NCI-H1105 (cell line): ENCODE measurements around the gene FAM131C.
"Not testable (repeated sequence)": the region's sequence is repeated elsewhere in the genome, so short reads cannot be mapped to it uniquely, and the experiment has no call there.

Experiments
- DNase-seq: peaks from one replicate; lab custom pipeline; 2025; lab: John Stamatoyannopoulos, UW

The FAM131C gene, protein sequence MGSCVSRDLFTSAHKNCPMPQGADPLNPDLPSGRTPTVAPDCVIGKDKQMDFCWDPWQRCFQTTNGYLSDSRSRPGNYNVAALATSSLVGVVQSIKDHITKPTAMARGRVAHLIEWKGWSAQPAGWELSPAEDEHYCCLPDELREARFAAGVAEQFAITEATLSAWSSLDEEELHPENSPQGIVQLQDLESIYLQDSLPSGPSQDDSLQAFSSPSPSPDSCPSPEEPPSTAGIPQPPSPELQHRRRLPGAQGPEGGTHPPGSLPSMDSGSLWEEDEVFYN

DNA sequence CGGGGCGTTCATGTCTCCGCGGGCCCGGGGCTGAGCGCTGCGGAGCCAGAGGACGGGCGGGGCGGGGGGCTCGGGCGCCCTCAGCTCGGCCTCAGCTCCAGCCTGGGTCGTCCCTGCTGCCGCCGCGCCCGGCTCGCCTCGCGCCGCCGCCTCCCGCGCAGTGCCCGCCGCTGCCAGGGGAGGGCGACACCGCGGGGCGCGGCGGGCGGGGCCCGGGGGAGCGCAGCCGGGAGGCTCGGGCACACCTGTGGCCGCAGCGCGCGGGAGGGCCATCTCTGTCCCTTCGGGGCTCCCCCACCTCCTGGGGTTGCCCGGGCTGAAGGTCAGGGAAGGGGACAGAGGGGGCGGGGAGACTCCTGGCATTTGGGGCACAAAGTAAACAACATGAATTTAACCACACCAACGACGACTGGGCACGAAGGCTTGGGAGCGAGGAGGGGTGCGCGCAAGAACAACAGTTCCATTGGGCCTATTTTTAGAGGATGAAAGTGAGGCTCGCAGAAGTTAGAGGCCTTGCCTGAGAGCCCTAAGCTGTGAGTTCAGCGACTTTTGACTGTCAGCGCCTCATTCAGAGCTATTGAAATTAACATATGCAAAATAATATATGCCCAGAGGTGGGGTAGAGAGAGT lies at the start of gene FAM131C:
TSS of gene FAM131C (minus strand) at position 162 of the 630 bp plus-strand sequence. CDS start 209 bp downstream, outside the sequence.
- DNase-seq = peak; percentile 25

DNA sequence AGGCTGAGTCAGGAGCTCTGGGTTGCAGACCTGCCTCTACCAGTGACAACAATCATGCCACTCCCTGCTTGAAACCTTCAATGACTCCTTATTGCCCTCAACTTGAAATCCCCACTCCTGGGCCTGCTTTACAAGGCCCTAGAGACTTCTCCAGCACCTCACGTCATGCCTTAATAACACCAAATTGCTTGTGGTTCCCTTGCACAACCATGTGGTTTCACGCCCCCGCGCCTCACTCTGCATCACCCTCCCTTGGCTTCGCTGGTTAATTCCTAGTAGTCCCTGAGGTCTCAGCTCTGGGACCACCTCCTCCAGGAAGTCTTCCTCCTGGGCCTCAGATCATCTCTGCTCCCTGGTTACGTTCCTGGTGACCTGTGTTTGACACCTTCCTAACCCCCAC lies 49.5 kb upstream of the FAM131C start:
- no peak for DNase-seq

DNA sequence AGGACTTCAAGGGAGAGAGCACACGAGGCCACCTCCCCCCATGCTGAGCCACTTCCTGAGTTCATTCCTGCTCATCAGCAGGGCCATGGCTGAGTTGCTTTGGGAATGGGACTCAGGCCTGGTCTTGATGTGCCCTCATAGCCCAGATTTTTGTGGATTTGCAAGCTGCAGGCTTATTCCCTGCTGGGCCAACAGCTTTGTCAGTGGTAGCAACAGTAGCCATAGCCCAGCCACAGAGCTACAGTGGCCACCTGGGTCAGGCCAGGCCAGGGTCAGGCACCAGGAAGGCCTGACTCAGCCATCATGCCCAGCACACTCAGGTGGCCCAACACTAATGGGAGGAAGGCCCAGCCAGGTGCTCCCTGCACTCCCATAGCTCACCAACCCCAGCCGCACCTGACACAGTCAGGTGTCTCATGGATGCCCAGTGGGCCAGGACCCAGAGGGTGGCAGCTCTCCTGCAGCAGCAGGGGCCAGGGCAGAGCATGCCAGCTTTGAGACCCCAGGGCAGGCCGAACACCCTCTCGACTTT lies 49.0 kb upstream of the FAM131C start:
- DNase-seq = no peak

DNA sequence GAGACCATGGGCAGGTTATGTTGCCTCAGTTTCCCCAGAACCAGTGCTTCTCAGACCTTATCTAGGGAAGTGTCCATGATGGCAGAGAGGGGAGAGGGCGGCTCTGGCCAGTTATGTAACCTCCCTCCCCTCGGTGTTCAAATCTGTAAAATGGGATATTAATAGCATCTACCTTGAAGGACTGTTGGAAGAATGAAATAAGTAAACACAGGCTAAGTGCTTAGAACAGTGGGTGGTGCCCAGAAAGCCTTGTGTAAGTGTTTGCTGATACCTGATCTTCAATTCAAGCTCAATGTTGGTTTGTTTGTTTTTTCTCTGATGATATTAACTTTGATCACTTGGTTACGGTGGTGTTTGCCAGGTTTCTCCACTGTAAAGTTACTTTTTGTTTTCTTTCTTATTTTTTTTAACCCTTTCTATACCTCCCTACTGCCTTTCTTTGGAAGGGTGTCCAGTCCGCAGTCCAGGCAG lies 47.5 kb upstream of the FAM131C start:
- peak; percentile 11 for DNase-seq

DNA sequence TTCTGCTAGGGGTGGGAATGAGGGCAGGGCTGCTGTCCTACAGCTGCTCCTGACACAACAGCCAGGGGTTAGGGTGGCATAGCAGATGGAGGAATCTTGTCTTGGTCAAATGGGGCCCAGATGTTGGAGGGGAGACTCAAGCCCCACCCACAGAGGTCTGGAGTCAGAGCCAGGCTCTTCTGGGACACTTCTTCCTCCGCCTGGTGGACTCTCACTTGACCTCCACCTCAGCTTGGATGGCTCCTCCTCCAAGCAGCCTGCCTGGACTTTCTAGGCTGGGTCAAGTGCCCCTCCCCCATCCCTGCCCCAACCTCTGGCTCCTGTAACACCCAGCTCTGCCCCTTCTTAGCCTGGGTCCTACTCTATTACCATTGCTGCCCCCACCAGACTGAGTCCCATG lies 47.0 kb upstream of the FAM131C start:
- no peak for DNase-seq

DNA sequence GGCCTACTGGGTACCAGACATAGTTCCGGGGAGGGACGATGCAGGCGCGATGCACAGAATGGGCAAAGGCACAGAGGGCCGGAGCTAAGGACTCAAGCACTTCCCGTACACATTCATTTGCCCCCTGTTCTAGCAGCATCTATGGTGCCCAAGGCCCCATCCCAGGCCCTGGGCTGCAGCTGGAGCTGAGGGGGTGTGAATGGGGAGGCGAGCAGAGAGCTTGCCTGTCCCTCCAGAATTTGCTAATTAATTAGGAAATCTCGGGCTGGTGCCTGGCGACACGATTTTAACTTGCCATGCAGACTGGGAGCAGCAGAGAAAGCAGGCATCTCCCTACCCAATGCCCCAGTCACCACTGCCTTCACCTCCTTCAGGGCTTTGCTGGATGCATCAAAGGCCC lies 46.5 kb upstream of the FAM131C start:
- DNase-seq = no peak

DNA sequence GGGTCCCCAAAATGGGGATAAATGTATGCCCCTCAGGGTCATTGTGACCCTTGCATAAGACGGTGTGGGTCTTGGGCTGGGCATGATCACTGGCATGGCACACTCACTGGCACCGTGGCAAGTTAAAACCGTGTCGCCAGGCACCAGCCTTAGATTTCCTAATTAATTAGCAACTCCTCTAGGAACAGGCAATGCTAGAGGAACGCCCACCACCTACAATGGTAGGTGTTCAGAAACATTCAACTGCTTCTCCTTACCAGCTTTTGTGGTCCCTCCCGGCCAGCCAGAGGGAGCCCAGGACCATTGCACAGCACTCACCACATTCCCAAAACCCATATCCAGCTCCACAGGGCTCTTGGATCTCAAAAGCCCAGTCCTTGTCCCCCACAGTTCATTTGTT lies 46.1 kb upstream of the FAM131C start:
- no peak for DNase-seq

DNA sequence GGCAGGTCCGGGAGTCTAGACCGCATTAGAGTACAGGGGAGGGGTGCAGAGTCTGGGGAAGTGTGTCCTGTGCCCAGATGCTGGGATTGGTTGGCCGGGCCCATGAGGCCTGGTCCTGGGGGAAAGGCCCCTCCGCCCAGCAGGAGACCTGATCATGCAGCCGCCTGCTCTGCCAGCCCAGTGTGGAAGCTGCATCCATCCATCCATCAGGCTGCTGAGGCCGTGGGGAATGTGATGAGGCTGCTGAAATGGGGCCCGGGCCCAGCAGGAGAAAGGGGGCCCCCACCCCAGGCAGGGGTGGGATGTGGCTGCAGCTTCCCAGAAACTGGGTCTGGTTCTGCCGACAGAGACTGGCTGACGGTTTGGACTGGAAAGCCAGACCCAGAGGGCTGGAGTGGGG lies 45.3 kb upstream of the FAM131C start:
- DNase-seq = no peak

DNA sequence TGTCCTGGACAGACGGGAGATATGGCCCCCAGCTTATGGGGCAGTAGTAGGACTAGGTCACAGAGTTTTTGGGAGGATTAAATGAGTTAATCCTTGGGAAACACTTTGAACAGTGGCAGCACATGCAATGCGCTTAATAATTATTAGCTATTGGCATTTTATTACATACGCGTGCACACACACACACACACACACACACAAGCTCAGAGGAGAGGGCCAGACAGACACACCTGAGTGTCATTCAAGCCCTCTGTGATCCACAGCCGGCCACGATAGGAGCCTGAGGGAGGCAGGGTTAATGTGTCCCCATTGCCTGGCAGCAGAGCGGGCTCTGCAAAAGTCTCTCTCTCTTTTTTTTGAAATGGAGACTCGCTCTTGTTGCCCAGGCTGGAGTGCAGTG lies 44.5 kb upstream of the FAM131C start:
- no peak for DNase-seq

DNA sequence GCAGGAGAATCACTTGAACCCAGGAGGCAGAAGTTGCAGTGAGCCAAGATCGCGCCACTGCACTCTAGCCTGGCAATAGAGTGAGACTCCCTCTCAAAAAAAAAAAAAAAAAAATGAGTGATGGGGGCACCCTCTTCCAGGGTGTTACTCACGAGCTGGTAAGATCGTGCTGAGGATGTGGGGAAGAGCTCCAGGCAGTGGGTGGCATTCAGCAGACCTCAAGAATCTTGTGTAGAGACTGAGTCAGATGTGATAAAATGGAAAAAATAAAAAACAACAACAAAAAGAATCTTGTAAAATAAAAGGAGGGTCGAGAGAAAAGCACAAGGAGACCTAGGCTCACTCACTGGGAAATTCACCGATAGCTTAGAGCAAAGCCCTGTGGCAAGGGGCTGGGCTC lies 43.9 kb upstream of the FAM131C start:
- DNase-seq = no peak

DNA sequence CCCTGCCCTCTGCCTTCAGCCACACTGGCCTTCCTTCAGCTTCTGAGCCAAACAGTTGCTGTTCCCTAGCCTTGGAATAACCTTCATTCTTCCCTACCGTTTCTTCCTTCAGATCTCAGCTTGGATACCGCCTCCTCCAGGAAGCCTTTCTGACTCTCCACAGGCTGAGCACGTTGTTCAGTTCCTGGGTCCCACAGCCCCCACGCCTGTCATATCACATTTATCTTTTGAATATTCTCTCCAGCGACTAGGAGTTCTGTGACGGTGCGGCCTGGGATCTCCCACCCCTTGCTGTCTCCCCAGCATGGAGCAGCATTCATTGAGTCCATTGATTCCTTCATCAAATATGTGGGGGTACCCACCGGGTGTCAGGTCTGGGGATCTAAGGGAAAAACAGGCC lies 43.2 kb upstream of the FAM131C start:
- DNase-seq = no peak

DNA sequence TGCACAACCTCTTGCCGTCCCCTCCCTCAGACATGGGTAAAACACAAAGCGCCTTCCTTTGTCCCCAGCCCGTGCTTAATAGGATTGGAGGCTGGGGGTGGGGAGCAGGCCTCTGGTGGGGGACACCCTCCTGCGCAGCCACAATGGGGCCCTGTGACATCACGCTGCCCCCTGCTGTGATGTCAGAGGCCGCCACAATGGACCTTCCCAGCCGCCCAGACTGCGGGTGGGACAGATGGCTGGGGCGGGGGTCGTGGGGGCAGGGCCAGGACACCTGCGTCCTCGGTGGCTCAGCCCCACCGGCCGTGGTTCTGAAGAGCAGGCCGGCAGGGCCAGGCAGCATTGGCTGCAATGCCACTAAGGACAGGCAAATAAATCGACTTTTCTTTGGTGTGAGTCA lies 42.6 kb upstream of the FAM131C start:
- no peak for DNase-seq

DNA sequence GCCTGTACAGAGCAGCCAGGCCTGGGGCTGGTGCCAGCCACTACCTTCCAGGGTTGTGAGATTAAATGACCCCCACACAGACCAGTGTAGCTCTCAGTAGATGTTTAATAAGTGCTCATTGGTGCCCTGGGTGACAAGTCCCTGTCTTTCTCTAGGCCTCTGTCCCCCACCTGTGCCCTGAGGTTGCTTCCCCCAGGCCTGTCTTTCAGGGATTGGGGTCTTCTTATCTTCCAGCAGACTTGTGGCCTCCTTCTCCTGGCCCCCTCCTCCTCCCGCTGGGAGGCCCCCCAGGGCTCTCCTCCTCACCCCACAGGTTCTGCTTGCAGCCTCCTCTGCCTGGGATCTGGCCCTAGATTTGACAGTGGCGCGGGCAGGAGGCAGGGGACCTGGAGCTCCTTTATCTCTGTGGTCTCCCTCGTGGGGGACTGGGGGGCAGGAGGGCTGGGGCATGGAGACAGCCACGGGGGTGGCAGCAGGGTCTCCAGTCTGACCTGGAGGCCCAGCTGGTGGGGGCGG lies 42.1 kb upstream of the FAM131C start:
- DNase-seq = no peak

DNA sequence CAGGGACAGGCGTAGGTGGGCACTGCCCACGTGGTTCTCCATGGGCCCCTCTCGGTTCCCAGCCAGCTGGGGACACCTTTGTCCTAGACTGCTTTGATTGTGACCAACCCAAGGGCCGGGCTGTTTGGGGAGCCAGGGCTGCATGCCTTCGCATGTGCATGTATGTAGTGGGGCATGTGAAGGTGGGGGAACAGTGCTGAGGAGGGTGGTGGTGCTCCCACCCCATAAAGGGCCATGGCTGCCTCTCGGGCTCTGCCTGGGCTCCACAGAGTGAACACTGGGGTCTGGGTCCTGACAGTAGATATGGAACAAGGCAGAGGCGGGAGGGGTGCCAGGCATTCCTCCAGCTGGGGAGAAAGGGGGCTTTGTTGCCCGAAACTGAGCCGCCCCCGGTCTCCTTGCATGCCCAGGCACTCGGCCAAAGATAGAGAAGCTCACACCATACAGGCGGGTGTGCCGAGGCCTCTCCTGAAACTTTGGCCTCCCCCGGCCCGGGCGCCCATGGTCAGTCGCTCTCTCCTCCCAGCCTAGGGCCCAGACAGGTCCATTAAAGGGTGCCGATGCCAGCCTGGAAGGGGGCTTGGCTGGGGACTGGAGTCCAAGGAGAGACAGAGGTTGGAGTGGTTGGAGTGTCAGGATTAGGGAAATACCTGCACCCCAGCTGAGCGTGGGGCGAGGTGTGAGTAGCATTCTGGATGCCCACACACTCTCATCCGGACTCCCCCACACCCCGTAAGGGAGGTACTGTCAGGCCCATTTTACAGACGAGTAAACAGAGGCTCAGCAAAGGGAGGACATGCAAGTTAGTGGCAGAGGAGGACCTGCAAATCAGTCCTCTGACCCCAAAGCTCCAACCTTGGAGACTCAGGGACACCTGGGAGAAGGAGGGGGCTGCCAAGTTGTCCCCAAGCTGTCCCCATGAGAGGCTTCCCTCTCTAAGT lies 41.3 kb upstream of the FAM131C start:
- no peak for DNase-seq

DNA sequence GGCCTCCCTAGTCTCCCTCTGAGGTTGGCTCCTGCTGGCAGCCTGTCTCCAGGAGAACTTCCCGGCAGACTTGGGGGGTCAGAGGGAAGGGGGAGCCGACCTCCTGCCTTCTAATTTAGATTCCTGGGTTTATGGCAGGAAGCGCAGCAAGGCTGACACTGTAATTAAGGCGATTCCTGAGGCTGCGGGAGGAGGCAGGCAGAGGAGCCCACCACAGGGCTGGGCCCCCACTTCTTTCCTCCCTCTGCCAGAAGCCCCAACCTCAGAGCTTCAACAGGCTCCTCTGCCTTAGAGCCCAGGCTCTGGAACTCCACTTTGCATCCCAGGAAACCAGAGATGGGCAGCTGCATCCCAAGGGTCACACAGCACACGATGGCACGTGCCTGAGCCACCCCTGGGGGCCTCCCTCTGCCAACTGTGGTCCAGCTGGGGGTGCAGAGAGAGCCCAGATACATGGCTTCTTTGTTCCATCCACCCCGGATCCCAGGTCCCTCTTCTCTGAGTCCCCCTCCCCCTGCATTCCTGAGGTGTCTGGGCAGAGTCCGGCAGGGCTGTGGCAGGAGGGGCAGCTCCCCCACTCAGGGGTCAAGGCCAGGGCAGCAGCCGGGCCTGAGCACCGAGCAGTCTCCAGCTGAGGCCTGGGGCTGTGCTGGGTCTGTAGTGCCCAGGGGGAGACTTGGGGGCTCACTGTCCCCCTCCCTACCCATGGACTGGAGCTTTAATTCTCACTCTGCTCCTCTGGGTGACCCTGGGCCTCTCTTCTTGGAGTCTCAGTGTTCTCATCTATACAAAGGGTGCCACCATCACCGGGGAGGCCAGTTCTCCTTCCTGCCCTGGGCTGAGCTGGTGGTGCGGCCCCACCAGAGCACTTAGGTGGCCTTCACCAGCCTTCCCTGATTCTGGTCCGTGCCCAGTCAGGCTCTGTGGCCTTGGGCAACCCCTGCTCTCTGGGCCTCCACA lies 39.4 kb upstream of the FAM131C start:
- no peak for DNase-seq

DNA sequence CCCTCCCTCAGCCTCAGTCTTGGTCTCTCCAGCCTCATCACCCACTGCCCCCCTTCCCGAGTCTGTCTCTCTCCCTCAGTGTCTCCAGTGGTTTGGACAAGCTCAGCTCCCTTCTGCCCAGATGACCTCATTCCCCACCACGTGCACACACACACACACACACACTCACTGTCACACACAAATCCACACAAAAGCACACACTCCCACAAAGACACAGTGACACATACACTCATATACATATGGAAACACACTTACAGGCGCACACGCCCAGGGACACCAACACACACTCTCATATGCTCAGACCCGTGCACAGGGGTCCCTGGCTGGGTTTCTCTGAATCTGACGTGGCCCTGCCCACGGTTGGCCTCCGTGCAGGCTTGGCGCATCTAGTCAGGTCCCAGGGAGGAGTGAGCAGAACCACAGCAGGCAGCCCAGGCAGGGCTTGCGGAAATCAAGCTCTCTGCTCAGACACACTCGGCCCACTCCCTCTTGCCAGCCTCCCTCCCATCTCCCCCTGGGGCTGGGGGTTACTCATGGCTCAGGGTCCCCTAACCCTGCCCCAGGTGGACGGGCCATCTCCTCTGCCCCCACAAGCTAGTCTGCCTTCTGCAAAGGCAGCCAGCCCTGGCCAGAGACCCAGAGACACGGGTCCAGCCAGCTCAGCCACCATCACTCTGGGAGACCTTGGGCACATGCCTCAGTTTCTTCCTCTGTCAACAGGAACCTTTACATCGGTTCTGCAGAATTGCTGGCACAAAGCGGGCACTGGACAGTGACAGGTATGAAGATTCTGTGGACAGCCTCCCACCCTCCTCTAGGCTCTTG lies 38.5 kb upstream of the FAM131C start:
- DNase-seq = no peak

DNA sequence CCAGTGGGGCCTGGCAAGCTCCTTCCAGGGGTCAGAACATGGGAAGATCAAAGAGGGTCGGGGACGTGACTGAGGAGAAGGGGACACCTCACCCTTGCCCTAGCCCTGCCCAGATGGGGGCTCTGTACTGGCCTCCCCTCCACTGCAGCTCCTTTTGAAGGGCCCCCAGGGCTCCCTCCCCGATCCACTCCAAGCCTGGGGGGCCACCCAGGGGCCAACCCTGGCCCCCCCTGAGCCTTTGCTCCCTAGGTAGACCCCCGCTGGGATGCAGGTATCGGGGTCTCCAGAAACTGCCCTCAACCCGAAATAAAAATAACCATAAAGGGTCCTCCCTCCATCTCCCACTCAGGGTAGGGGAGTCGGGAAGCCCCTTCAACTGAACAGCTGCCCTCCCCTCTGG lies 37.4 kb upstream of the FAM131C start:
- no peak for DNase-seq

DNA sequence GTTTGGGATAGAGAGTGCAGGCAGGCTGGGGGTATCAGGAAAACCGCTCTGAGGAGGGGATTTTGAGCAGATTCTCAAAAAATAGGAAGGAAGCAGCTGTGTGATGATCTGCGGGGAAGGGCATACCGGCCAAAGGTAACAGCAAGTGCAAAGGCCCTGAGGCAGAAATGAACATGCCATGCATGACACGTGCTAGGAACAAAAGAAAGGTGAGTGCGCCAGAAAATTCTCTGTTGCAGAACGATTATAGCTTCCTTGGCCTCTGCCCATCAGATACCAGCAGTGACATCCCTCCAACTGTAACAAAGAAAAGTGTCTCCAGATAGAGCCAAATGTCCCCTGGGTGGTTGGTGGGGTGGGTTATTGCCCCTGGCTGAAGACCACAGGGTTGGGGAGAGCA lies 37.0 kb upstream of the FAM131C start:
- no peak for DNase-seq

DNA sequence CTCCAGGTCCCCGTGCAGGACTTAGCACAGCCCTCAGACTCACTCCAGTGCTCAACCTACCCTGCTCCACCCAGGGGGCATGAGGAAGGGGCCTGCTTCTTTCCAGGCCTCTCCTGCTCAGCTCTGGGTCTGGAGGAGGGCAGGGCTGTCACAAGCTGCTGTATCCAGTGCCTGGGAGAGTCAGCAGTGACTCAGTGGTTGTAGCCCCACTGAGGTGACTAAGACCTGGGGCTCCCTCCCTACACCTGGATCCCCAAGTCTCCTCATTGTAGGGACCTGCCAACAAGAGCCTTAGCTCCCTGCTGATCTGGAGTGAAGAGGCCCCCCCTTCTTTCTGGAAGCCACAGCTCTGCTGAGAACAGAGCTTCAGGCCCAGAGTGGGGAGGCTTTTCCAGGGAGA lies 36.1 kb upstream of the FAM131C start:
- DNase-seq = no peak

DNA sequence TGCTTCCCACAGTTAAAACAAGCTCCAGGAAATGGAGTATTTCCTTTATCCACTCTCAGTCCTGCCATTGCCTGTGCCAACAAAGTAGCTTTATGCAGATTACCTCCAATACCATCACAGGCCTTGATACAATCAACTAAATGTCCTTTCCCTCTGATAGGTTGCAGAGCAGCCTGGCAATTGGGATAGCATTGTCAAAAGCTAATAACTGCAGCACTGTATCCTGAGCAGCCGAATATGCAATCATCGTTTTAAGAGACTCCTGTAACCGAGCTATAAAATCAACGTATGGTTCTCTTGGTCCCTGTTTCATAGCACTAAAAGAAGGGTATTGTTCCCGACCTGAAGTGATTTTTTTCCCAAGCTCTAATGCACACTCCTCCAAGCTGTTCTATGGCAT lies 33.6 kb upstream of the FAM131C start:
- DNase-seq = not testable (repeated sequence)
